ENCODE results near the gene OGFOD3. TPM values are rescaled to one million over a fixed set of nuclear protein-coding genes. Genes with fewer than 3 reads are reported as not detected.

The OGFOD3 gene
- total and polyA plus RNA-seq, 2 donors (not counting 3 experiments of a cell fraction or from before 2014, with no cell fraction given): 31.7 to 34.8 TPM

- no peak for FAIRE-seq
- BruUV-seq (replicated peaks): no TSS peak
- intact Hi-C loops (cut with micrococcal nuclease): no loop called here
These were observed 13.3 kb downstream of the OGFOD3 start for GRCh38 chr17:82405051-82405450.

More at GRCh38 chr17:82405051-82405450, 13.3 kb downstream of the OGFOD3 start:
- no peak overlapping the region for H3K4me2 ChIP-seq (ENCODE audit: insufficient read depth, low read length)
- dilution Hi-C loops (cut with MboI; ENCODE audit: extremely low pct_ligation_motif_present, low sequenced_read_pairs): no loop called here
- CTCF ChIA-PET: interaction anchor here (0.7 kb wide), 1 partner anchor 364 kb away, joined by 3 read pairs; no protein-coding TSS in a partner anchor
- H3K9me1 ChIP-seq (replicated peaks; ENCODE audit: control insufficient read depth, extremely low read depth, insufficient read depth, low read length): no peaks in the 10 kb centered on the region
- no peak overlapping the region for H3K27ac ChIP-seq (ENCODE audit: insufficient read depth, low read depth, low read length)
- H3K36me3 ChIP-seq (ENCODE audit: control insufficient read depth in 2 of 2, extremely low read depth in 1 of 2, insufficient read depth in 2 of 2, low read length in 2 of 2): no peaks in the 10 kb centered on the region
- H3K4me1 ChIP-seq (ENCODE audit: control insufficient read depth, extremely low read depth, insufficient read depth, low read length): no peaks in the 10 kb centered on the region
- no peaks in the 10 kb centered on the region for H4K20me1 ChIP-seq (replicated peaks; ENCODE audit: control insufficient read depth, extremely low read depth, insufficient read depth, low read length)
- H3K9ac ChIP-seq (replicated peaks; ENCODE audit: extremely low read depth, insufficient read depth, low read length): no peak overlapping the region
- TF ChIP-seq POLR2AphosphoS5 (IDR thresholded peaks at IDR 0.05; ENCODE audit: insufficient read depth, low read depth, low read length) (no peak), MYC (IDR thresholded peaks at IDR 0.05; ENCODE audit: low read depth, low read length) (no peak), CTCF (IDR thresholded peaks at IDR 0.05; ENCODE audit: extremely low read depth in 1 of 2, insufficient read depth in 1 of 2, low read depth in 1 of 2, low read length in 2 of 2) (no peak), POLR2A (IDR thresholded peaks at IDR 0.05; ENCODE audit: low read depth, low read length) (no peak), EZH2 (IDR thresholded peaks at IDR 0.05; ENCODE audit: borderline replicate concordance, low read depth, low read length, severe bottlenecking) (no peak), FOS (IDR thresholded peaks at IDR 0.05; ENCODE audit: borderline replicate concordance, insufficient read depth, low read length) (no peak), JUN (IDR thresholded peaks at IDR 0.05; ENCODE audit: borderline replicate concordance, insufficient read depth, insufficient read length, low read depth) (no peak), GATA2 (IDR thresholded peaks at IDR 0.05; ENCODE audit: insufficient read depth, insufficient read length, low read depth, low read length) (no peak), MAX (IDR thresholded peaks at IDR 0.05; ENCODE audit: insufficient read depth, insufficient read length) (no peak)
- no peak overlapping the region for H2AFZ ChIP-seq (ENCODE audit: low read depth, low read length)
- H3K9me3 ChIP-seq (replicated peaks; ENCODE audit: control insufficient read depth, insufficient read depth, low read length): no peaks in the 10 kb centered on the region
- H3K27me3 ChIP-seq (ENCODE audit: control insufficient read depth in 2 of 2, insufficient read depth in 2 of 2, low read length in 2 of 2): no peaks in the 10 kb centered on the region
- no peak for DNase-seq (ENCODE audit: low read depth, low spot score)
- no peak overlapping the region for H3K4me3 ChIP-seq (replicated peaks in 1 of 3; ENCODE audit: insufficient read depth in 1 of 3, low read depth in 1 of 3, low read length in 3 of 3)
- H3K79me2 ChIP-seq (ENCODE audit: control insufficient read depth, insufficient read depth, low read length): no peaks in the 10 kb centered on the region
- POLR2A ChIA-PET: no interaction called here

Data from endothelial cell of umbilical vein (primary cell).